Choroid plexus epithelial cell (primary cell): ENCODE results near the gene FNIP2.

Experiments
- DNase-seq: peaks from one replicate; pipeline ENCODE4 v3.0.0-alpha.2; 2010; ENCODE audit warnings: low read depth
- H3K4me3 ChIP-seq: 2 replicates; pipeline ENCODE4 v1.5.1; 2011; ENCODE audit warnings: low read depth, mild to moderate bottlenecking, control low read depth, low read length, moderate library complexity
- CTCF ChIP-seq: conservative IDR thresholded peaks from 2 replicates; pipeline ENCODE4 v1.5.1; 2011; ENCODE audit warnings: low read depth, mild to moderate bottlenecking, control low read depth, inconsistent platforms, low read length, moderate library complexity

The FNIP2 gene

GRCh38 chr4:158782551-158783360 lies 13.9 kb downstream of the FNIP2 start:
- no peak for TF ChIP-seq CTCF
- H3K4me3 ChIP-seq = no peak overlapping the region
- DNase-seq = peak; percentile 36

- TF ChIP-seq CTCF = no peak
- peak; percentile 66 for DNase-seq
Observed at GRCh38 chr4:158783785-158784184, 15.0 kb downstream of the FNIP2 start.

GRCh38 chr4:158785718-158786117 lies 16.9 kb downstream of the FNIP2 start:
- peak; percentile 42 for DNase-seq
- TF ChIP-seq CTCF = no peak
- no peak overlapping the region for H3K4me3 ChIP-seq

More at GRCh38 chr4:158783785-158784184, 15.0 kb downstream of the FNIP2 start:
- no peak overlapping the region for H3K4me3 ChIP-seq

GRCh38 chr4:158786121-158786601 lies 17.3 kb downstream of the FNIP2 start:
- TF ChIP-seq CTCF = no peak
- peak; percentile 71 for DNase-seq
- no peak overlapping the region for H3K4me3 ChIP-seq

- no peak for DNase-seq
- no peak for TF ChIP-seq CTCF
Observed at GRCh38 chr4:158786955-158787354, 18.1 kb downstream of the FNIP2 start.

GRCh38 chr4:158787709-158788475 lies 19.1 kb downstream of the FNIP2 start:
- no peak for DNase-seq
- no peak for TF ChIP-seq CTCF
- no peak overlapping the region for H3K4me3 ChIP-seq

More at GRCh38 chr4:158786955-158787354, 18.1 kb downstream of the FNIP2 start:
- H3K4me3 ChIP-seq = no peak overlapping the region
